ENCODE results near the gene PUS10.

GRCh38 chr2:61044636-61045035 is 26.6 kb upstream of the PUS10 start:
- TF ChIP-seq NFRKB (IDR thresholded peaks at IDR 0.05) (no peak), FOXK2 (IDR thresholded peaks at IDR 0.05) (no peak), SUZ12 (IDR thresholded peaks at IDR 0.05) (no peak), FOXM1 (IDR thresholded peaks at IDR 0.05; ENCODE audit: borderline replicate concordance) (no peak), BHLHE40 (IDR thresholded peaks at IDR 0.05; ENCODE audit: borderline replicate concordance) (no peak), FOXA1 (IDR thresholded peaks at IDR 0.05) (no peak), ZNF384 (IDR thresholded peaks at IDR 0.05) (no peak), ELF4 (IDR thresholded peaks at IDR 0.05) (no peak), L3MBTL2 (conservative IDR thresholded peaks at IDR 0.05) (no peak), SP1 (IDR thresholded peaks at IDR 0.05) (no peak), TARDBP (IDR thresholded peaks at IDR 0.05) (no peak)
- TF ChIP-seq, protein P1, sequence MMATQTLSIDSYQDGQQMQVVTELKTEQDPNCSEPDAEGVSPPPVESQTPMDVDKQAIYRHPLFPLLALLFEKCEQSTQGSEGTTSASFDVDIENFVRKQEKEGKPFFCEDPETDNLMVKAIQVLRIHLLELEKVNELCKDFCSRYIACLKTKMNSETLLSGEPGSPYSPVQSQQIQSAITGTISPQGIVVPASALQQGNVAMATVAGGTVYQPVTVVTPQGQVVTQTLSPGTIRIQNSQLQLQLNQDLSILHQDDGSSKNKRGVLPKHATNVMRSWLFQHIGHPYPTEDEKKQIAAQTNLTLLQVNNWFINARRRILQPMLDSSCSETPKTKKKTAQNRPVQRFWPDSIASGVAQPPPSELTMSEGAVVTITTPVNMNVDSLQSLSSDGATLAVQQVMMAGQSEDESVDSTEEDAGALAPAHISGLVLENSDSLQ (IDR thresholded peaks at IDR 0.05), result no peak

Data from HEK293T (cell line).